ENCODE measurements around the gene LSP1. TPM values are rescaled to one million over a fixed set of nuclear protein-coding genes. Genes with fewer than 3 reads are reported as not detected.

LSP1 gene
- total and polyA plus RNA-seq, 2 of the 8 experiments (the other 6 are each of a cell fraction or from before 2014, with no cell fraction given): 0.03 TPM; not detected in 1

GRCh38 chr11:1835671-1836010 is 17.2 kb upstream of the LSP1 start:
- no peak overlapping the region for H4K5ac ChIP-seq (ENCODE audit: insufficient read length, low read depth, low read length)
- H3K23ac ChIP-seq (ENCODE audit: insufficient read length): no peak overlapping the region
- H3K9me3 ChIP-seq (ENCODE audit: insufficient read depth in 2 of 2, low read depth in 1 of 2, low read length in 1 of 2): no peaks in the 10 kb centered on the region
- H3K23me2 ChIP-seq (ENCODE audit: low read depth, low read length): no peaks in the 10 kb centered on the region
- 96% methylated on average over 10 of the region's 12 CpGs; no CpG with 5 or more reads in 1 of the 2 experiments for WGBS, 2 experiments (ENCODE audit: extremely low coverage in 1 of 2, insufficient coverage in 1 of 2, insufficient read length in 1 of 2, insufficient replicate concordance in 2 of 2, low coverage in 1 of 2, low lambda C conversion rate in 2 of 2, missing lambda C conversion rate in 1 of 2)
- no peak overlapping the region for H2BK12ac ChIP-seq (ENCODE audit: low read depth, low read length)
- no peak overlapping the region for H3K4ac ChIP-seq (replicated peaks; ENCODE audit: insufficient read length, low read depth, low read length)
- peaks cover 0 to 6% (median 0%) of the 10 kb centered on the region in 4 experiments; a peak in 3 of 7 replicates for H3K27me3 ChIP-seq (replicated peaks in 1 of 4; ENCODE audit: control insufficient read depth in 3 of 4, extremely low read depth in 1 of 4, insufficient read depth in 3 of 4, low read length in 3 of 4)
- H2AFZ ChIP-seq (ENCODE audit: low read length): no peak overlapping the region
- H4K8ac ChIP-seq (ENCODE audit: extremely low read depth, insufficient read depth, low read length): 0 out of 2 replicates have a peak overlapping the region, but pooled peaks have one; percentile 21
- no peak overlapping the region for H3K56ac ChIP-seq (replicated peaks; ENCODE audit: insufficient read length, low read depth, low read length)
- no peak for TF ChIP-seq KDM1A (IDR thresholded peaks at IDR 0.05; ENCODE audit: borderline replicate concordance, low read length)
- no peak for TF ChIP-seq SP4 (IDR thresholded peaks at IDR 0.05; ENCODE audit: low read length)
- no peak overlapping the region for H3K27ac ChIP-seq (ENCODE audit: low read depth, low read length)
- no peak overlapping the region for H2AK5ac ChIP-seq (ENCODE audit: low read depth, low read length)
- ChIA-PET POLR2A (ENCODE audit: partially characterized antibody) (no interaction called here), CTCF (ENCODE audit: partially characterized antibody) (interaction anchor here (0.8 to 15.8 kb wide), 15 partner anchors 11 to 330 kb away, joined by 3 to 439 read pairs (median 4); no protein-coding TSS in a partner anchor)
- H2BK15ac ChIP-seq (ENCODE audit: low read length): no peak overlapping the region
- no peak overlapping the region for H3K14ac ChIP-seq (ENCODE audit: insufficient read length)
- no peak overlapping the region; the same call in 1 of the 2 replicates for H3K18ac ChIP-seq (ENCODE audit: extremely low read depth, low read length)
- no peak overlapping the region for H3K4me2 ChIP-seq (ENCODE audit: insufficient read depth in 1 of 2, low read depth in 2 of 2, low read length in 2 of 2)
- peaks cover 0 to 4% (median 2%) of the 10 kb centered on the region in 4 experiments; a peak in 4 of 7 replicates for H3K4me1 ChIP-seq (replicated peaks in 1 of 4; ENCODE audit: control insufficient read depth in 3 of 4, insufficient read depth in 4 of 4, low read length in 3 of 4)
- no peaks in the 10 kb centered on the region for H3K36me3 ChIP-seq (ENCODE audit: control insufficient read depth in 2 of 4, insufficient read depth in 4 of 4, low read length in 3 of 4)
- H3K79me1 ChIP-seq (ENCODE audit: low read depth, low read length): no peaks in the 10 kb centered on the region
- no peaks in the 10 kb centered on the region for H4K20me1 ChIP-seq (replicated peaks in 1 of 2; ENCODE audit: control insufficient read depth in 1 of 2, insufficient read depth in 2 of 2, low read length in 2 of 2)
- H3K9ac ChIP-seq (replicated peaks in 1 of 4; ENCODE audit: extremely low read depth in 1 of 4, low read depth in 3 of 4, low read length in 3 of 4): no peak overlapping the region
- H4K91ac ChIP-seq (replicated peaks; ENCODE audit: insufficient read length, low read length): no peak overlapping the region
- FAIRE-seq (no peak), DNase-seq (ENCODE audit: low read depth in 1 of 2, low spot score in 2 of 2) (no peak)
- H2BK120ac ChIP-seq (replicated peaks; ENCODE audit: low read depth, low read length): no peak overlapping the region
- H2BK20ac ChIP-seq (ENCODE audit: low read length): no peak overlapping the region
- H2BK5ac ChIP-seq (ENCODE audit: low read depth, low read length): no peak overlapping the region
- H3K79me2 ChIP-seq (ENCODE audit: control insufficient read depth in 1 of 2, insufficient read depth in 2 of 2, low read length in 2 of 2): no peaks in the 10 kb centered on the region
- no peak overlapping the region for H3K4me3 ChIP-seq (ENCODE audit: extremely low read depth in 1 of 4, insufficient read depth in 2 of 4, low read depth in 3 of 4, low read length in 4 of 4)

Measured in H1 (cell line).